Measurements from ENCODE around the gene RCOR3.

GRCh38 chr1:211349741-211350140, 90.6 kb downstream of the RCOR3 start:
- TF ChIP-seq CTCF (IDR thresholded peaks at IDR 0.05) (no peak), POLR2A (IDR thresholded peaks at IDR 0.05) (no peak)

All from tibial nerve (tissue), 3 donors.